Heart left ventricle (tissue), 16 donors: ENCODE data around the gene TAF5L. TPM values are rescaled to one million over a fixed set of nuclear protein-coding genes. Genes with fewer than 3 reads are reported as not detected.
A peak's percentile ranks its signal among the peaks of the same experiment; 100 is the strongest.

Experiments
- ATAC-seq, 4 donors: fragments of 200-7000 bp; cut with Tn5 transposase; one replicate each; pipeline ENCODE4 v1.9.1; 2020 to 2022; ENCODE audit warnings: moderate library complexity in 4 of 4, mild to moderate bottlenecking in 3 of 4, moderate number of reproducible peaks in 1 of 4
- DNase-seq, 5 donors: peaks; one replicate each; pipeline ENCODE4 v3.0.0-alpha.2; 2020
- H3K27ac ChIP-seq, 12 donors: fragments of 200-600 bp; sonication (generic) in 4 of 12; one replicate each; pipeline versions ENCODE4 v1.5.0 to v1.8.0; 2016 to 2022; ENCODE audit warnings: mild to moderate bottlenecking in 2 of 12
- H3K27me3 ChIP-seq, 9 donors: fragments of 200-600 bp; sonication (generic) in 2 of 9; one replicate each; pipeline versions ENCODE4 v1.5.1 to v1.8.0; 2016 to 2022; ENCODE audit warnings: mild to moderate bottlenecking in 3 of 9
- H3K36me3 ChIP-seq, 9 donors: fragments of 200-600 bp; sonication (generic) in 2 of 9; one replicate each; pipeline versions ENCODE4 v1.5.0 to v1.8.0; 2018 to 2022; ENCODE audit warnings: mild to moderate bottlenecking in 2 of 9
- H3K4me1 ChIP-seq, 12 donors: fragments of 200-600 bp; sonication (generic) in 4 of 12; one replicate each; pipeline versions ENCODE4 v1.5.0 to v1.8.0; 2016 to 2022; ENCODE audit warnings: mild to moderate bottlenecking in 3 of 12
- H3K4me3 ChIP-seq, 12 donors: fragments of 200-600 bp; sonication (generic) in 4 of 12; one replicate each; pipeline versions ENCODE4 v1.5.0 to v1.8.0; 2017 to 2022; ENCODE audit warnings: mild to moderate bottlenecking in 9 of 12, moderate library complexity in 4 of 12
- H3K9me3 ChIP-seq, 12 donors: fragments of 200-600 bp; sonication (generic) in 4 of 12; one replicate each; pipeline versions ENCODE4 v1.5.0 to v1.8.0; 2016 to 2022; ENCODE audit warnings: mild to moderate bottlenecking in 1 of 12
- POLR2A ChIP-seq, 2 donors: fragments of 450-650 bp; IDR thresholded peaks; one replicate each; pipeline ENCODE4 v1.6.1; 2017; ENCODE audit warnings: antibody characterized with exemption in 2 of 2, mild to moderate bottlenecking in 2 of 2, moderate library complexity in 2 of 2
- WGBS, 4 donors: extraction: QIAGEN DNeasy Blood & Tissue Kit in 2 of 4; methylation state at CpG; one replicate each; pipeline versions ENCODE4 v1.1.5 to v1.1.7; 2013 to 2018; 5-methylcytosine and 5-hydroxymethylcytosine counted together
- intact Hi-C, 10 donors: fragments of 100-400 bp; cut with DNase I; formaldehyde crosslinking; loops; one replicate each; pipeline versions ENCODE4 v1.11.1 to v1.14.2; 2022
- polyA plus RNA-seq, 2 donors: library from polyadenylated mRNA; stranded (reverse); fragments of 200-250 nt; gene quantifications; one replicate each; pipeline ENCODE4 v1.2.3, GENCODE V29; 2013
- total RNA-seq, 9 donors: library from RNA; depleted of rRNA in 2 of 9; stranded (reverse); fragments of >200 nt in 2 of 9; fragmentation: NEBNext Ultra II Directional in 3 of 9; extraction: Animal tissue kit (Norgen Biotek cat#: 25700) in 3 of 9; gene quantifications; one replicate each; pipeline versions ENCODE4 v1.1.0 to v1.2.4, GENCODE V29; 2016 to 2023
- TF ChIP-seq, protein P1 (sequence below), 12 donors: fragments of 200-600 bp; sonication (generic) in 4 of 12; IDR thresholded peaks; one replicate each; pipeline versions ENCODE4 v1.5.0 to v1.8.0; 2018 to 2022; ENCODE audit warnings: antibody characterized with exemption in 12 of 12, mild to moderate bottlenecking in 5 of 12
- donor health status: ischemic (EF 13 %, LVEDD 7.1; RV severe dilation, severe dysfunction).
- donor health status: healthy with polysubstance abuse.
- donor health status: DM: no; HTN: yes; CAD: no.
- donor health status: DM: no; HTN: no; CAD: no.
- donor health status: ischemic (EF 25% LVEDD 6.9; RV normal size, moderate dysfunction).
- donor health status: ischemic (EF 25% LVEDD 5.7; RV mildly dilated, moderate dysfunction).
- donor health status: healthy.
- donor health status: DM: yes; HTN: yes; CAD: no.
- donor health status: ischemic (EF 35%, LVEDD 5.7; RV mildly dilated, moderate dysfunction).
- donor health status: nonischemic (EF 11% LVEDD 7.7; RV severe dilation, severe dysfunction).
- donor health status: DM: yes; HTN: yes; CAD: no.
- donor health status: PGD.
- donor health status: ischemic (EF 29% LVEDD 5.4; RV normal size, mild dysfunction).
- donor health status: nonischemic (EF 23%, LVEDD 6.1; RV moderate dilation, normal function).

Gene TAF5L
- total and polyA plus RNA-seq, 11 donors, result 4.4 to 15.4 (median 11.1) TPM

GRCh38 chr1:229570305-229570704, 55.6 kb downstream of the TAF5L start:
- WGBS, 4 donors, result 75 to 81% (median 78%) methylated on average over 20 of the region's 20 CpGs
- TF ChIP-seq, protein P1, sequence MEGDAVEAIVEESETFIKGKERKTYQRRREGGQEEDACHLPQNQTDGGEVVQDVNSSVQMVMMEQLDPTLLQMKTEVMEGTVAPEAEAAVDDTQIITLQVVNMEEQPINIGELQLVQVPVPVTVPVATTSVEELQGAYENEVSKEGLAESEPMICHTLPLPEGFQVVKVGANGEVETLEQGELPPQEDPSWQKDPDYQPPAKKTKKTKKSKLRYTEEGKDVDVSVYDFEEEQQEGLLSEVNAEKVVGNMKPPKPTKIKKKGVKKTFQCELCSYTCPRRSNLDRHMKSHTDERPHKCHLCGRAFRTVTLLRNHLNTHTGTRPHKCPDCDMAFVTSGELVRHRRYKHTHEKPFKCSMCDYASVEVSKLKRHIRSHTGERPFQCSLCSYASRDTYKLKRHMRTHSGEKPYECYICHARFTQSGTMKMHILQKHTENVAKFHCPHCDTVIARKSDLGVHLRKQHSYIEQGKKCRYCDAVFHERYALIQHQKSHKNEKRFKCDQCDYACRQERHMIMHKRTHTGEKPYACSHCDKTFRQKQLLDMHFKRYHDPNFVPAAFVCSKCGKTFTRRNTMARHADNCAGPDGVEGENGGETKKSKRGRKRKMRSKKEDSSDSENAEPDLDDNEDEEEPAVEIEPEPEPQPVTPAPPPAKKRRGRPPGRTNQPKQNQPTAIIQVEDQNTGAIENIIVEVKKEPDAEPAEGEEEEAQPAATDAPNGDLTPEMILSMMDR (IDR thresholded peaks at IDR 0.05), result no peak
- no peak for TF ChIP-seq POLR2A (IDR thresholded peaks at IDR 0.05)
- Histone ChIP-seq H3K27ac (no peak overlapping the region), H3K4me3 (no peak overlapping the region), H3K36me3 (no peaks in the 10 kb centered on the region), H3K9me3 (no peaks in the 10 kb centered on the region), H3K27me3 (no peaks in the 10 kb centered on the region), H3K4me1 (peaks cover 0 to 1% (median 0%) of the 10 kb centered on the region in 12 donors)
- ATAC-seq, result no peak
- DNase-seq, result no peak
- intact Hi-C loops, result no loop called here

GRCh38 chr1:229567109-229567868, 58.6 kb downstream of the TAF5L start:
- DNase-seq, result no peak

DNA sequence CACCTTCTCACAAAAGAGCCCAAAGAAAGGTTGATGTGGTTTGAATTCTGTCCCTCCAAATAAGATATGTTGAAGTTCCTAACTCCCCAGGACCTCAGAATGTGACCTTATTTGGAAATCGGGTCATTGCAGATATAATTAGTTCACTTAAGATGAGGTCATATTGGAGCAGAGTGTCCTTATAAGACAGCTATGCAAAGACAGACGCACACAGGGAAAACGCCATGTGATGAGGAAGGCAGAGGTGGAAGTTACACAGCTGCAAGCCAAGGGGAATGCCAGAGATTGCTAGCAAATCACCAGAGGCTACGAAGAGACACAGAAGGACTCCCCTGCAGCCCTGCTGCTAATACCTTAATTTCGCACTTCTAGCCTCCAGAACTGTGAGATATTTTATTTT, 62.2 kb downstream of the TAF5L start:
- DNase-seq (peak in 4 of 5 donors; percentile 61 to 73 (median 66)), ATAC-seq (peak; percentile 34 to 69 (median 52))
- peak overlapping the region in 7 of 12 donors; percentile 19 to 41 (median 29) for H3K4me3 ChIP-seq
- no peaks in the 10 kb centered on the region for H3K27me3 ChIP-seq
- no peaks in the 10 kb centered on the region for H3K36me3 ChIP-seq
- 11 to 20% (median 13%) methylated on average over 5 of the region's 5 CpGs for WGBS, 4 donors
- no peaks in the 10 kb centered on the region for H3K9me3 ChIP-seq
- peak overlapping the region in 10 of 12 donors; percentile 17 to 82 (median 66) for H3K27ac ChIP-seq
- intact Hi-C loops, result no loop called here
- peaks cover 0 to 28% (median 9%) of the 10 kb centered on the region in 12 donors for H3K4me1 ChIP-seq
- TF ChIP-seq, protein P1 (IDR thresholded peaks at IDR 0.05), result no peak
- no peak for TF ChIP-seq POLR2A (IDR thresholded peaks at IDR 0.05)

More at GRCh38 chr1:229567109-229567868, 58.6 kb downstream of the TAF5L start:
- Histone ChIP-seq H3K27me3 (no peaks in the 10 kb centered on the region), H3K4me3 (no peak overlapping the region), H3K27ac (peak overlapping the region in 1 of 12 donors; percentile 3), H3K36me3 (no peaks in the 10 kb centered on the region), H3K9me3 (no peaks in the 10 kb centered on the region), H3K4me1 (peaks cover 0 to 21% (median 5%) of the 10 kb centered on the region in 12 donors)
- TF ChIP-seq POLR2A (IDR thresholded peaks at IDR 0.05), result no peak
- TF ChIP-seq, protein P1 (IDR thresholded peaks at IDR 0.05), result no peak
- ATAC-seq, result no peak
- 71 to 78% (median 74%) methylated on average over 13 of the region's 13 CpGs for WGBS, 4 donors
- intact Hi-C loops, result no loop called here

GRCh38 chr1:229563241-229563640, 62.7 kb downstream of the TAF5L start:
- 50 to 57% (median 55%) methylated on average over 7 of the region's 7 CpGs for WGBS, 4 donors
- ATAC-seq (no peak), DNase-seq (no peak)
- H3K36me3 ChIP-seq, result no peaks in the 10 kb centered on the region
- H3K27ac ChIP-seq, result peak overlapping the region in 11 of 12 donors; percentile 15 to 82 (median 62)
- intact Hi-C loops, result no loop called here
- H3K4me1 ChIP-seq, result peaks cover 0 to 28% (median 9%) of the 10 kb centered on the region in 12 donors
- H3K27me3 ChIP-seq, result no peaks in the 10 kb centered on the region
- no peak for TF ChIP-seq POLR2A (IDR thresholded peaks at IDR 0.05)
- TF ChIP-seq, protein P1 (IDR thresholded peaks at IDR 0.05), result no peak
- H3K4me3 ChIP-seq, result no peak overlapping the region
- H3K9me3 ChIP-seq, result no peaks in the 10 kb centered on the region
